K562 (cell line): ENCODE measurements around the gene SPATA12. TPM values are rescaled to one million over a fixed set of nuclear protein-coding genes. Genes with fewer than 3 reads are reported as not detected.

ENCODE experiments used
- ARID1B ChIP-seq: fragments of 450-650 bp; IDR thresholded peaks from 2 replicates; pipeline ENCODE4 v1.6.1; 2016; ENCODE audit warnings: antibody characterized with exemption, mild to moderate bottlenecking, inconsistent platforms
- HOMEZ ChIP-seq: fragments of 250-450 bp; sonication (Bioruptor Pico); IDR thresholded peaks from 2 replicates; pipeline ENCODE4 v1.4.0; 2020; ENCODE audit warnings: mild to moderate bottlenecking, moderate library complexity
- IRF1 ChIP-seq: sonication (generic); formaldehyde crosslinking; IDR thresholded peaks from 2 replicates; pipeline ENCODE4 v1.8.0; 2022; ENCODE audit warnings: missing genetic modification reagents, mild to moderate bottlenecking, borderline replicate concordance
- KAT7 ChIP-seq: sonication (generic); formaldehyde crosslinking; IDR thresholded peaks from 2 replicates; pipeline ENCODE4 v1.8.0; 2022; ENCODE audit warnings: missing genetic modification reagents, mild to moderate bottlenecking, borderline replicate concordance
- MAZ ChIP-seq, 2 experiments: fragments of 450-650 bp in 1 of 2; sonication (generic) in 1 of 2; formaldehyde crosslinking; IDR thresholded peaks in 1 of 2; conservative IDR thresholded peaks in 1 of 2; 2 replicates each; pipeline versions ENCODE4 v1.4.0 to v1.5.0; 2020; ENCODE audit warnings: mild to moderate bottlenecking in 1 of 2, missing genetic modification reagents in 1 of 2
- MYC ChIP-seq, 2 experiments: fragments of 250-450 bp in 1 of 2; sonication (Bioruptor Pico) in 1 of 2; IDR thresholded peaks; 2 replicates each; pipeline versions ENCODE4 v1.5.1 to v1.6.1; 2012 to 2021; ENCODE audit warnings: low read depth in 2 of 2, borderline replicate concordance in 1 of 2, improper control_type of control experiment in 1 of 2, low read length in 1 of 2, mild to moderate bottlenecking in 1 of 2, moderate library complexity in 1 of 2
- NFXL1 ChIP-seq: fragments of 450-650 bp; formaldehyde crosslinking; IDR thresholded peaks from 2 replicates; pipeline ENCODE4 v1.4.0; 2021; ENCODE audit warnings: mild to moderate bottlenecking
- PRDM10 ChIP-seq: fragments of 450-650 bp; IDR thresholded peaks from 2 replicates; pipeline ENCODE4 v1.6.1; 2018; ENCODE audit not compliant: partially characterized antibody
- REST ChIP-seq, 2 experiments: fragments of 450-650 bp; formaldehyde crosslinking in 1 of 2; IDR thresholded peaks; 2 replicates each; pipeline versions ENCODE4 v1.4.0 to v1.6.1; 2014 to 2020; ENCODE audit warnings: mild to moderate bottlenecking in 2 of 2, borderline replicate concordance in 1 of 2, low read depth in 1 of 2
- ZBTB9 ChIP-seq: fragments of 450-650 bp; formaldehyde crosslinking; IDR thresholded peaks from 2 replicates; pipeline ENCODE4 v1.4.0; 2020; ENCODE audit warnings: mild to moderate bottlenecking, moderate library complexity
- polyA plus RNA-seq, 8 experiments: library from polyadenylated mRNA; depleted of rRNA in 4 of 8; stranded (reverse) in 5 of 8; unstranded in 3 of 8; fragments of >200 nt; fragmentation: Nextera tagmentation in 2 of 8; fragmentation: Illumina TruSeq in 1 of 8; extraction: Ambion mirVana in 2 of 8; extraction: Trizol in 1 of 8; gene quantifications; 2 replicates each; pipeline versions ENCODE4 v1.2.1 to v1.2.3, GENCODE V29; 2011 to 2014; ENCODE audit warnings: inconsistent platforms in 1 of 8, missing spikeins in 1 of 8
- total RNA-seq, 7 experiments: library from RNA; depleted of rRNA in 6 of 7; stranded (reverse); fragments of >200 nt in 6 of 7; fragmentation: Illumina TruSeq in 2 of 7; extraction: Trizol in 2 of 7; gene quantifications; 2 replicates each; pipeline versions ENCODE4 v1.2.1 to v1.2.3, GENCODE V29; 2011 to 2021; ENCODE audit warnings: low replicate concordance in 1 of 7

The SPATA12 gene
- total and polyA plus RNA-seq, 9 of the 15 experiments (the other 6 are each of a cell fraction or from before 2014, with no cell fraction given), result not detected

- TF ChIP-seq PRDM10, result peak; percentile 95
- TF ChIP-seq KAT7 (CRISPR knock-in tag), result no peak
- TF ChIP-seq ARID1B, result no peak
- no peak for TF ChIP-seq HOMEZ
- no peak for TF ChIP-seq IRF1
- 0 out of 2 replicates have a peak, but pooled peaks have one; percentile 7 for TF ChIP-seq MYC (IDR thresholded peaks at IDR 0.05; ENCODE audit: low read depth, low read length)
- TF ChIP-seq MYC (CRISPR knock-in tag; IDR thresholded peaks at IDR 0.05; ENCODE audit: borderline replicate concordance, low read depth), result no peak
- no peak for TF ChIP-seq ZBTB9 (CRISPR knock-in tag)
- no peak for TF ChIP-seq NFXL1 (CRISPR knock-in tag)
- no peak for TF ChIP-seq REST (IDR thresholded peaks at IDR 0.05; ENCODE audit: borderline replicate concordance)
- no peak for TF ChIP-seq REST (CRISPR knock-in tag; IDR thresholded peaks at IDR 0.05; ENCODE audit: low read depth)
- no peak for TF ChIP-seq MAZ (CRISPR knock-in tag; conservative IDR thresholded peaks at IDR 0.05 in 1 of 2, IDR thresholded peaks at IDR 0.05 in 1 of 2)
These were observed 19.0 kb downstream of the SPATA12 start (continued) for GRCh38 chr3:57079474-57079831.
